SK-N-SH (cell line): ENCODE results near the gene AQP4.

Source experiments
- CTCF ChIP-seq: fragments of 200-600 bp; sonication (generic); IDR thresholded peaks from 2 replicates; pipeline ENCODE4 v1.6.1; 2017; ENCODE audit warnings: antibody characterized with exemption, mild to moderate bottlenecking, moderate library complexity
- POLR2AphosphoS5 ChIP-seq: IDR thresholded peaks from 2 replicates; pipeline ENCODE4 v1.6.1; 2012; ENCODE audit warnings: low read depth, low read length
- RAD21 ChIP-seq: IDR thresholded peaks from 2 replicates; pipeline ENCODE4 v1.6.1; 2012; ENCODE audit warnings: mild to moderate bottlenecking, low read length
- REST ChIP-seq: IDR thresholded peaks from 2 replicates; pipeline ENCODE4 v1.6.1; 2012; ENCODE audit warnings: mild to moderate bottlenecking, low read depth, low read length, moderate library complexity
- SMC3 ChIP-seq: IDR thresholded peaks from 2 replicates; pipeline ENCODE4 v1.6.1; 2012; ENCODE audit warnings: low read depth, low read length, improper control_type of control experiment

- no peak for TF ChIP-seq RAD21
- no peak for TF ChIP-seq CTCF
- no peak for TF ChIP-seq REST
- no peak for TF ChIP-seq POLR2AphosphoS5
- no peak for TF ChIP-seq SMC3
Measured at GRCh38 chr18:26818461-26818860, 47.0 kb downstream of the AQP4 start.
